Stimulated activated CD8-positive, alpha-beta memory T cell treated with anti-CD3 and anti-CD28 coated beads, Interleukin-12 subunit alpha, Interleukin-12 subunit beta, amount 100 ng/mL, for 4 hours (primary cell): ENCODE data around the gene NEMF.
"Not testable (repeated sequence)": the region's sequence is repeated elsewhere in the genome, so short reads cannot be mapped to it uniquely, and the experiment has no call there.

ENCODE experiments used
- DNase-seq: peaks from one replicate; pipeline ENCODE4 v3.0.0-alpha.2; 2020; ENCODE audit warnings: low read depth

Gene NEMF

DNA sequence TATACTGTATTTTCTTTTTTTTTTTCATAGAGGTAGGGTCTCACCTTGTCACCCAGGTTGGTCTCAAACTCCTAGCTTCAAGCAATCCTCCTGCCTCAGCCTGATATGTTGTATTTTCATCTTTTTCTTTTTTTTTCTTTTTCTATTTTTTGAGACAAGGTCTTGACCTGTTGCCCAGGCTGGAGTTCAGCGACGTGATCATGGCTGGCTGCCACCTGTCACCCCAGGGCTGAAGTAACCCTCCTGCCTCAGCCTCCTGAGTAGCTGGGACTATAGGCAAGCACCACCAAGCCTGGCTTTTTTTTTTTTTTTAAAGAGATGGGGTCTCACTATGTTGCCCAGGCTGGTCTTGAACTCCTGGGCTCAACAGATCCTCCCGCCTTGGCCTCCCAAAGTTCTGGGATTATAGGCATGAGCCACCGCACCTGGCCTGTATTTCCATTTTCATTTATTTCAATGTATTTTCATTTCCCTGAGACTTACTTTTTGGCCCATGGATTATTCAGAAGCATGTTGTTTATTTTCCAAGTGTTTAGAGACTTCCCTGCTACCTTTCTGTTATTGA, 24.1 kb upstream of the NEMF start:
- DNase-seq = no peak

GRCh38 chr14:49875640-49876198, 23.1 kb upstream of the NEMF start:
- no peak for DNase-seq

GRCh38 chr14:49873548-49873947, 21.0 kb upstream of the NEMF start:
- not testable (repeated sequence) for DNase-seq

- no peak for DNase-seq
Measured at GRCh38 chr14:49870908-49871307, 18.3 kb upstream of the NEMF start.

- DNase-seq = no peak
Measured at GRCh38 chr14:49868720-49869114, 16.1 kb upstream of the NEMF start.

DNA sequence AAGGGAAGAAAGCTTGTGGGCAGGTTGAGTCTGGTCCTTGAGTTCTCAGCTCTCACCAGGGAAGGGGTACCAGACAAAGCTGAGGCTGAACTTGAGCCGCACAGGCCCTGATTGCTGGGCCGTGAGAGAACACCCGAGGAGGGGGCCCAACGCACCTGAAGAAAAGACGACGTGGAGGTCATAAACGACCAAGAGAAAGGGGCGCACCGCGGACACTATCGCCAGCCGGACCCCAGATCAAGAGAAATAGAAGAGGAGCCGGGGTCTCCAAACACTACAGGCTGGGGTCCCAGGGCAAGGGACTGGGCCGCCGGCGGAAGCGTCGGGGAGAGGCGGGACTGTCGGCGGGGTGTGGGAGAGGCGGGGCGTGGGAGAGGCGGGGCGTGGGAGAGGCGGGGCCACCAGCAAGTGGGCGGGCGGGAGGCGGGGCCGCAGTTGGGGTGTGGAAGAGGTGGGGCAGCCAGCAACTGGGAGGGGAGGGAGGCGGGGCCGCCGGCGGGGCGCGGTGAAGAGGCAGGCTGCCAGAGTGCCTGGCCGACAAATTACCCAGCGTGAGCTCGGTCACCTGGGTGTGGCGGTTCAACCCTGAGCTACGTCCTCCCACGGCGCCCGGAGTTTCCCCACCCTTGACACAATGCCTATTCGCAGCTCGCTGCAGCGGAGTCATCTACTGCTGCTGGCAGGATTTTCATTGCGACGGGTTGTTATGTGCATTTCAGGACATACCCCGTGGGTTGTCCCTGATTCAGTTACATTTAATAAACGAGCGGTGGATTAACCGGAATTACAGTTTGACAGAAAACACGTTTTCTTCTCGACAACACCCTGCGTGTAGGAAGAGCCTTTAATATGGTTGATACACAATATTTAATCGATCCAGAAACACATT, 15.5 kb upstream of the NEMF start:
- peak; percentile 97 for DNase-seq

- peak; percentile 52 for DNase-seq
Measured at GRCh38 chr14:49865431-49865859, 12.9 kb upstream of the NEMF start.

- no peak for DNase-seq
Measured at GRCh38 chr14:49863487-49864281, 11.1 kb upstream of the NEMF start.

DNA sequence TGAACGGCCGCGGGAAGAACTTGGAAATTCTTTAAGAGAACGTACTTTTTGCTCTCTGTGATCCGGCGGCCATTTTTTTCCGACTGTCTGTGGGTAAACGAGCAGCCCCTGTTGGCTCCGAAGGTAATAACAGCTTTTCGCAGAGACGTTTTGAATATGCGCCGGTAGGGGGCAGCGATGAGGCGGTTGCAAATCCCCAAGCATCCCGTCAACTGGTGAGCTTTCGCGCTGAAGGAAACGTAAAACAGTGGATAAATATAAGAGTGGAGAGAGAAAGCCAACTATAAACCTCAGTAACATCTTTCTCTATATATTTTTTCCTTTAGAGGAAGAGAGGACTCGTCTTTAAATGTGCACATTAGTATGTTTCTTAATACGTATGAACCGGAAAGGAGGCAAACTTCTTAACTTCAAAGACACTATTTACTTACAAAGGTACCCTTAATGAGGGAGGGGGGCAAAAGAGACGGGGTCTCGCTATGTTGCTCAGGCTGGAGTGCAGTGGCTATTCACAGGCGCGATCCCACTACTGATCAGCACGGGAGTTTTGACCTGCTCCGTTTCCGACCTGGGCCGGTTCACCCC, 9.6 kb upstream of the NEMF start:
- peak; percentile 71 for DNase-seq

DNA sequence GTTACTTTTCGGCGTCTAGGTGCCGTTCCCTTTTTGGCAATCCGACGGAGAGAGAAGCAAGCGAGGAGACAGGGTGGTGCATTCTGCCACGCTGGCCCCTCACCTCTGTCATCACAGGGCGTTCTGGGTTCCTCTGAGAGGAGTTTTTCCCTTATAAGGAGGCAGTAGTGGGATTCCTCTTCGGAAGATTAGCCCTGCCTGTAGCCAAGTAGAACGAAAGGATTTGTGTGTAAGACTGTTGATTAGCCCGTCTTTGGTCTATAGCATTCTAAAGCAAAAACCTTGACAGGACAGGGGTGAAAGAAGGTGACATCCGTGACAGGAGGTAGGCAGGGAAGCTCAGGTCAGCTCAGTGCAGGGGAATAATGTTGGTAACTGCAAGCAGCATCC, 9.1 kb upstream of the NEMF start:
- DNase-seq = peak; percentile 32

GRCh38 chr14:49860988-49861698, 8.6 kb upstream of the NEMF start:
- DNase-seq = no peak

DNA sequence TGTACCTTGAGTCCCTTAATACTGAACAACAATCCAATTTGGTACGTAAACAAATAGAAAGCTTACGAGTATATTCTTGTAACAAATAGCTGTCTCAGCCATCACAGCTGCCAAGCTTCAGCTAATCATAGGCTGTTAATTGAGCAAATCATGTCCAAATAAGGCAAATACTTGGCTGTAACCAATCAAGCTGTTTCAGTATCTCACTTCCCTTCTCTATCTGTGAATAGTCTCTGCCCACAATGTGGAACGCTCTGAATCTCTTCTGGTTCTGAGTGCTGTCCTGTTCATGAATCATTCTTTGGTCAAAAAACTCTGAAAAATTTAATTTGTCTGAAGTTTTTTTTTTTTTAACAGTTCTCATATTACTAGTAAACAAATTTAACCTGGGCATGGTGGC, 5.8 kb upstream of the NEMF start:
- DNase-seq = no peak

DNA sequence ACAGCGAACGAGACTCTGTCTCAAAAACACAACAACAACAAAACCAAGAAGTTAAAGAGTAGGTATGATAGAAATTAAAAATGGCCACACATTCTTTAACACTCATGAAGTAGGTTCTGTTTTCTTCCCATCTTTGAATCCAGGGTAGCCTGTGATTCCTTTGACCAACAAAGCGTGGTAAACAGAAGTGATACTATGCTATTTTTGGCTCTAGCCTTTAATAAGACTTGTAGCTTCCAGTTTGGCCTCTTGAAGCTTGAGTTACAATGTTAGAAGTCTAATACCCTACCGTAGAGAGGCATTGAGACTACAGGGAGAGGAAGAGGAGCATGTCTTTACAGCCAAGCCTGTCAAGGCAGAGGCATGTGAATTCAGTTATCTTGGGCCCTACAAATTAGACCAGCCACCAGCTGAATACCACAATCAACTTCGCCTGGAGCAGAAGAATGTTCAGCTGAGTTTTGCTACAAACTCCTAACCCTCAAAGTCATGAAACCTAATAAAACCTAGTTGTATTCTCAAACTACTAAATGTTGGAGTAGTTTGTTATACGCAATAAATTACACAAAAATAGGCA, 4.9 kb upstream of the NEMF start:
- DNase-seq = no peak

DNA sequence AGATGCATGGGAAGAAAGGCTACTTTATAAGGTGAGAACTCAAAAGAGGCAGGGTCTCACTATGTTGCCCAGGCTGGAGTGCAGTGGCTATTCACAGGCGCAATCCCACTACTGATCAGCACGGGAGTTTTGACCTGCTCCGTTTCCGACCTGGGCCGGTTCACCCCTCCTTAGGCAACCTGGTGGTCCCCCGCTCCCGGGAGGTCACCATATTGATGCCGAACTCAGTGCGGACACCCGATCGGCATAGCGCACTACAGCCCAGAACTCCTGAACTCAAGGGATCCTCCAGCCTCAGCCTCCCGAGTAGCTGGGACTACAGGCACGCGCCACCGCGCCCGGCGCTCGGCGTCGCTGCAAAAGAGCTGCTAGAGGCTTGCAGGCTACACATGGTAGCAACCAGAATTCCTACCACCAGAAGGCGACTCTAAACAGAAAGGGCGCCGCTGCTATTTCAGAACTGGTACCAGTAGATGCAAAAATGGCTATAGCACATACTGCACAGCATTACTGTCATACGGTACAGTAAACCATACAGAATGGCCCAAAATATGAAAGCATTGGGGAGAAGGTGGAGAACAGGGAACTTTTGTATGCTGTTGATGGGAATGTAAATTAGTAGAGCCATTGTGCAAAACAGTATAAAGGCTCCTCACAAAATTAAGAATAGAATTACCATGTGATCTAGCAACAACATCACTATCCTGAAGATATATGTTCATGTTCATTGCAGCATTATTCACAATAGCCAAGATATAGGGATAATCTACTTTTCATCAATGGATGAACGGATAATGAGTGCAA, 1.2 kb upstream of the NEMF start:
- DNase-seq = peak; percentile 37

- no peak for DNase-seq
Measured at GRCh38 chr14:49853158-49853477, 530 bp upstream of the NEMF start.

DNA sequence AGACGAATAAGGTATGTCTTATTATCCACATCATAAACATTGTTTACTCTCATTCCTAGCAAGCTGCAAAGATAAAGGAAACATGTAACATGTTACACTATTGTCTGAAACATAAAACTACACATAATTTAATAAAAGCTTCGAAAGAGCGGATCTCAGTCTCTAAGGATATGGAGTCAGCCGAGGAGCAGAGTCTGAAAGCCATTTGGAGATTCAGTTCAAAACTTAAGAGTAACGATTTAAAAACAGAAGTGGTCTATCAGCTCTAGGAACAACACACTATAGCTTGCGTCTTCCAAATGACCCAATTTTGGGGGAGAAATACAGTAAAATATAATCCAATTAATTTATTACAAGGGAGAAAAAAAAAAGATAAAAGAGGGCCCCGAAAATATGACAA, 775 bp downstream of the NEMF start:
- no peak for DNase-seq

- no peak for DNase-seq
Measured at GRCh38 chr14:49849213-49849847, 3.3 kb downstream of the NEMF start.

GRCh38 chr14:49828640-49829039, 23.9 kb downstream of the NEMF start:
- DNase-seq = no peak

DNA sequence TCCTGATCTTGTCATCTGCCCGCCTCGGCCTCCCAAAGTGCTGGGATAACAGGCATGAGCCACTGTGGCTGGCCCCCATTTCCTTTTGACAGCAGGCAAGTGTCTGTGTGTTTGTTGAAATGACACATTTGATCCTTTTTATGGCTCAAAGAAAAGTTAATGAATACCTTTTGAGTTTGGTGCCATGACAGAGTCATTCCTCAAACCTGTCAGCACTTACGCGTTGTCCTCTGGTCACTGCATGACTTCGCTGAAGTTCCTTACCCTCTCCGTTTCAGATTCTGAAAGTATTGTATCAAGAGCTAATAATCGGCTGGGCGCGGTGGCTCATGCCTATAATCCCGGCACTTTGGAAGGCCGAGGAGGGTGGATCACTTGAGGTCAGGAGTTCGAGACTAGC, 32.4 kb downstream of the NEMF start:
- no peak for DNase-seq

GRCh38 chr14:49816844-49817243, 35.7 kb downstream of the NEMF start:
- DNase-seq = no peak
